OCI-LY7 (cell line): ENCODE measurements around the gene TANC1. TPM values are rescaled to one million over a fixed set of nuclear protein-coding genes. Genes with fewer than 3 reads are reported as not detected.

Experiments used
- BruUV-seq: library from RNA; stranded (reverse); fragments of 400-500 nt; replicated peaks from 2 replicates; lab custom pipeline; 2021; lab: Mats Ljungman, UMichigan
- CTCF ChIA-PET: fragments of 300-600 bp; sonication (Branson Sonifier 250); formaldehyde crosslinking; loops from one replicate; lab custom pipeline; 2022; ENCODE audit warnings: antibody characterized with exemption; ENCODE audit not compliant: unreplicated experiment; lab: Charles Lee
- POLR2A ChIA-PET: fragments of 300-600 bp; sonication (Branson Sonifier 250); formaldehyde crosslinking; loops from one replicate; lab custom pipeline; 2022; ENCODE audit warnings: antibody characterized with exemption; lab: Charles Lee
- DNase-seq: peaks from one replicate; pipeline ENCODE4 v3.0.0-alpha.2; 2015; ENCODE audit warnings: low spot score
- H2AFZ ChIP-seq: fragments of 200-600 bp; sonication (generic), shearing (Covaris generic); 2 replicates; pipeline ENCODE4 v1.6.1; 2014; ENCODE audit warnings: mild to moderate bottlenecking, antibody characterized with exemption, low read length, moderate library complexity
- H3K27ac ChIP-seq: fragments of 200-600 bp; sonication (generic); 2 replicates; pipeline ENCODE4 v1.5.1; 2014; ENCODE audit warnings: mixed run types, low read depth, mild to moderate bottlenecking, moderate library complexity, low read length, inconsistent platforms; ENCODE audit not compliant: poor library complexity, severe bottlenecking
- H3K36me3 ChIP-seq: fragments of 200-600 bp; sonication (generic); 2 replicates; pipeline ENCODE4 v1.6.1; 2014; ENCODE audit warnings: mild to moderate bottlenecking, antibody characterized with exemption, low read length, moderate library complexity, mixed read lengths; ENCODE audit not compliant: insufficient read depth
- H3K4me1 ChIP-seq: fragments of 200-600 bp; sonication (generic); 2 replicates; pipeline ENCODE4 v1.5.1; 2014; ENCODE audit warnings: mild to moderate bottlenecking, low read length; ENCODE audit not compliant: insufficient read depth, poor library complexity, severe bottlenecking
- H3K4me2 ChIP-seq: fragments of 200-600 bp; sonication (generic); 2 replicates; pipeline ENCODE4 v1.6.1; 2014; ENCODE audit warnings: mild to moderate bottlenecking, low read length
- H3K4me3 ChIP-seq: fragments of 200-600 bp; sonication (generic); 2 replicates; pipeline ENCODE4 v1.5.1; 2014; ENCODE audit warnings: mild to moderate bottlenecking, low read depth, low read length; ENCODE audit not compliant: poor library complexity, severe bottlenecking
- H3K79me2 ChIP-seq: fragments of 200-600 bp; sonication (generic); 2 replicates; pipeline ENCODE4 v1.6.1; 2016; ENCODE audit warnings: low read depth, mild to moderate bottlenecking, low read length, moderate library complexity, mixed read lengths; ENCODE audit not compliant: insufficient read depth
- H3K9me2 ChIP-seq: fragments of 200-600 bp; sonication (generic); 2 replicates; pipeline ENCODE4 v1.6.1; 2016; ENCODE audit warnings: mild to moderate bottlenecking, low read length, mixed read lengths; ENCODE audit not compliant: insufficient read depth
- H3K9me3 ChIP-seq: fragments of 200-600 bp; sonication (generic); 2 replicates; pipeline ENCODE4 v1.6.1; 2014; ENCODE audit warnings: mild to moderate bottlenecking, mixed run types, low read length, mixed read lengths
- H4K20me1 ChIP-seq: fragments of 200-600 bp; sonication (generic); 2 replicates; pipeline ENCODE4 v1.6.1; 2014; ENCODE audit warnings: mild to moderate bottlenecking, antibody characterized with exemption, low read length, moderate library complexity, mixed read lengths; ENCODE audit not compliant: insufficient read depth
- EZH2phosphoT487 ChIP-seq: fragments of 200-600 bp; sonication (generic); IDR thresholded peaks from 2 replicates; pipeline ENCODE4 v1.6.1; 2018; ENCODE audit warnings: low read depth, borderline replicate concordance, mild to moderate bottlenecking, mixed run types, antibody characterized with exemption, low read length, moderate library complexity, mixed read lengths
- intact Hi-C: fragments of 100-400 bp; cut with micrococcal nuclease; formaldehyde crosslinking; loops from one replicate; pipeline ENCODE4 v1.10.0; 2022; ENCODE audit not compliant: unreplicated experiment
- total RNA-seq, 2 experiments: library from RNA; depleted of rRNA in 1 of 2; stranded (reverse); fragments of >200 nt in 1 of 2; shearing (Covaris generic) in 1 of 2; gene quantifications; 2 replicates each; pipeline ENCODE4 v1.2.3, GENCODE V29; 2014 to 2022
- TF ChIP-seq, protein P1 (sequence below): fragments of 200-600 bp; sonication (generic); conservative IDR thresholded peaks from 2 replicates; pipeline ENCODE4 v1.5.1; 2014; ENCODE audit warnings: mild to moderate bottlenecking, antibody characterized with exemption, low read length, moderate library complexity, mixed read lengths

Gene TANC1
- total RNA-seq, 2 experiments from 2014 or later: 0.04 TPM; not detected in 1

GRCh38 chr2:159131914-159132281 lies 163.5 kb downstream of the TANC1 start:
- intact Hi-C loops: no loop called here
- Histone ChIP-seq H3K4me1 (no peaks in the 10 kb centered on the region), H3K9me2 (no peaks in the 10 kb centered on the region), H2AFZ (no peak overlapping the region), H4K20me1 (no peaks in the 10 kb centered on the region), H3K9me3 (no peaks in the 10 kb centered on the region), H3K36me3 (no peaks in the 10 kb centered on the region), H3K4me3 (no peak overlapping the region), H3K27ac (no peak overlapping the region), H3K4me2 (no peak overlapping the region), H3K79me2 (no peaks in the 10 kb centered on the region)
- BruUV-seq: no TSS peak
- CTCF ChIA-PET: no interaction called here
- no peak for DNase-seq
- TF ChIP-seq, protein P1, sequence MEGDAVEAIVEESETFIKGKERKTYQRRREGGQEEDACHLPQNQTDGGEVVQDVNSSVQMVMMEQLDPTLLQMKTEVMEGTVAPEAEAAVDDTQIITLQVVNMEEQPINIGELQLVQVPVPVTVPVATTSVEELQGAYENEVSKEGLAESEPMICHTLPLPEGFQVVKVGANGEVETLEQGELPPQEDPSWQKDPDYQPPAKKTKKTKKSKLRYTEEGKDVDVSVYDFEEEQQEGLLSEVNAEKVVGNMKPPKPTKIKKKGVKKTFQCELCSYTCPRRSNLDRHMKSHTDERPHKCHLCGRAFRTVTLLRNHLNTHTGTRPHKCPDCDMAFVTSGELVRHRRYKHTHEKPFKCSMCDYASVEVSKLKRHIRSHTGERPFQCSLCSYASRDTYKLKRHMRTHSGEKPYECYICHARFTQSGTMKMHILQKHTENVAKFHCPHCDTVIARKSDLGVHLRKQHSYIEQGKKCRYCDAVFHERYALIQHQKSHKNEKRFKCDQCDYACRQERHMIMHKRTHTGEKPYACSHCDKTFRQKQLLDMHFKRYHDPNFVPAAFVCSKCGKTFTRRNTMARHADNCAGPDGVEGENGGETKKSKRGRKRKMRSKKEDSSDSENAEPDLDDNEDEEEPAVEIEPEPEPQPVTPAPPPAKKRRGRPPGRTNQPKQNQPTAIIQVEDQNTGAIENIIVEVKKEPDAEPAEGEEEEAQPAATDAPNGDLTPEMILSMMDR: no peak
- TF ChIP-seq EZH2phosphoT487: no peak
- POLR2A ChIA-PET: interaction anchor here (0.6 to 1.0 kb wide), 2 partner anchors 339 to 482 kb away, joined by 3 read pairs; no protein-coding TSS in a partner anchor

DNA sequence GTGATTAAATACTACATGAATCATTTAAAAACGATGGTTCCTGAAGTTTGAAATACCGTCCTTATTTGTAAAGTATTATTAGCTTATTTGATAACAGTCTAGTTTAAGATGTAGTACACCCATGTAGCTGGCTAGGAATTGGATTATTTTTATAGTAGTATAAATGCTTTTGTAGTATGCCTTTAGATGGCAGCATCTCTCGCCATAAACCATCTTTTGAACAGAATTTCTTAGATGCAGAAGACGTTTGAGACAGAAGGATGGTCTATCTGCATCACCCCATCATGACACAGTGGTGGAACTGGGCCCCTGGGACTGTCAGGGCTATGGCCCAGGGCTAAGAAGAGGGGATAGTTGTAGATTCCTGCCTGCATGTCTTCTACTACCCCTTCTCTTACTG lies 165.4 kb downstream of the TANC1 start:
- POLR2A ChIA-PET: no interaction called here
- Histone ChIP-seq H3K9me2 (no peaks in the 10 kb centered on the region), H3K4me1 (no peaks in the 10 kb centered on the region), H3K27ac (no peak overlapping the region), H3K36me3 (no peaks in the 10 kb centered on the region), H3K4me3 (no peak overlapping the region), H3K9me3 (no peaks in the 10 kb centered on the region), H4K20me1 (no peaks in the 10 kb centered on the region), H2AFZ (no peak overlapping the region), H3K4me2 (no peak overlapping the region), H3K79me2 (no peaks in the 10 kb centered on the region)
- CTCF ChIA-PET: no interaction called here
- no TSS peak for BruUV-seq
- no peak for TF ChIP-seq EZH2phosphoT487
- TF ChIP-seq, protein P1: peak; percentile 30; the same call in 1 of the 2 replicates
- DNase-seq: no peak
- intact Hi-C loops: no loop called here

- no peak overlapping the region for H3K27ac ChIP-seq
- H3K36me3 ChIP-seq: no peaks in the 10 kb centered on the region
- no peak for TF ChIP-seq EZH2phosphoT487
- TF ChIP-seq, protein P1: no peak
- ChIA-PET POLR2A (no interaction called here), CTCF (no interaction called here)
- intact Hi-C loops: no loop called here
- H3K4me1 ChIP-seq: no peaks in the 10 kb centered on the region
- no TSS peak for BruUV-seq
- no peaks in the 10 kb centered on the region for H4K20me1 ChIP-seq
- no peak overlapping the region for H2AFZ ChIP-seq
- no peak overlapping the region for H3K4me2 ChIP-seq
- H3K9me2 ChIP-seq: no peaks in the 10 kb centered on the region
- H3K4me3 ChIP-seq: no peak overlapping the region
- H3K9me3 ChIP-seq: no peaks in the 10 kb centered on the region
- H3K79me2 ChIP-seq: no peaks in the 10 kb centered on the region
- no peak for DNase-seq
Measured at GRCh38 chr2:159134979-159135378, 166.5 kb downstream of the TANC1 start.
